Activated CD8-positive, alpha-beta T cell treated with anti-CD3 and anti-CD28 coated beads, Interleukin-2, amount 10 ng/mL, durations not matched to agents 7 days and 5 days (primary cell): ENCODE results near the gene ATP8B1. TPM values are rescaled to one million over a fixed set of nuclear protein-coding genes. Genes with fewer than 3 reads are reported as not detected.
"Not testable (repeated sequence)": the region's sequence is repeated elsewhere in the genome, so short reads cannot be mapped to it uniquely, and the experiment has no call there.

Experiments used
- ATAC-seq: fragments of 150-1000 bp; cut with Tn5 transposase; one replicate; pipeline ENCODE4 v1.10.0; 2021; ENCODE audit warnings: moderate library complexity
- CTCF ChIA-PET: fragments of 350-600 bp; sonication (Branson Sonifier 250); formaldehyde crosslinking; loops from one replicate; lab custom pipeline; 2021; ENCODE audit warnings: antibody characterized with exemption; lab: Charles Lee
- POLR2A ChIA-PET: fragments of 350-600 bp; sonication (Branson Sonifier 250); formaldehyde crosslinking; loops from one replicate; lab custom pipeline; 2021; ENCODE audit warnings: antibody characterized with exemption; lab: Charles Lee
- DNase-seq: peaks from one replicate; pipeline ENCODE4 v3.0.0-alpha.2; 2020
- H3K27ac Mint-ChIP-seq: one replicate; pipeline ENCODE4 v1.8.0; 2021; ENCODE audit warnings: mild to moderate bottlenecking, mixed read lengths
- H3K27me3 Mint-ChIP-seq: one replicate; pipeline ENCODE4 v1.8.0; 2021; ENCODE audit warnings: low read depth, mixed read lengths
- H3K36me3 Mint-ChIP-seq: one replicate; pipeline ENCODE4 v1.8.0; 2021; ENCODE audit warnings: low read depth, mixed read lengths
- H3K4me1 Mint-ChIP-seq: one replicate; pipeline ENCODE4 v1.8.0; 2021; ENCODE audit warnings: low read depth, mixed read lengths
- H3K4me3 Mint-ChIP-seq: one replicate; pipeline ENCODE4 v1.8.0; 2021; ENCODE audit warnings: mild to moderate bottlenecking, mixed read lengths
- H3K9me3 Mint-ChIP-seq: one replicate; pipeline ENCODE4 v1.8.0; 2022; ENCODE audit warnings: mixed read lengths; ENCODE audit not compliant: insufficient read depth
- total RNA-seq, 2 experiments: library from RNA; stranded (reverse); gene quantifications; one replicate each; pipeline ENCODE4 v1.2.3, GENCODE V29; 2021

ATP8B1 gene
- total RNA-seq, 2 experiments from 2014 or later: 0.16 TPM; not detected in 1

GRCh38 chr18:57836557-57836956, 33.4 kb upstream of the ATP8B1 start:
- CTCF ChIA-PET: no interaction called here
- H3K27ac Mint-ChIP-seq: no peak overlapping the region
- H3K4me3 Mint-ChIP-seq: no peak overlapping the region
- ATAC-seq (no peak), DNase-seq (no peak)
- H3K4me1 Mint-ChIP-seq: peaks cover 46% of the 10 kb centered on the region
- H3K36me3 Mint-ChIP-seq: peaks cover 14% of the 10 kb centered on the region
- no peaks in the 10 kb centered on the region for H3K27me3 Mint-ChIP-seq
- peaks cover 2% of the 10 kb centered on the region for H3K9me3 Mint-ChIP-seq
- POLR2A ChIA-PET: no interaction called here

GRCh38 chr18:57835904-57836303, 32.8 kb upstream of the ATP8B1 start:
- Mint-ChIP-seq H3K9me3 (peaks cover 5% of the 10 kb centered on the region), H3K4me1 (peaks cover 46% of the 10 kb centered on the region), H3K36me3 (peaks cover 17% of the 10 kb centered on the region), H3K27me3 (no peaks in the 10 kb centered on the region), H3K4me3 (no peak overlapping the region), H3K27ac (no peak overlapping the region)
- ChIA-PET POLR2A (no interaction called here), CTCF (no interaction called here)
- ATAC-seq: no peak
- no peak for DNase-seq

- Mint-ChIP-seq H3K27ac (no peak overlapping the region), H3K9me3 (peaks cover 5% of the 10 kb centered on the region), H3K4me3 (no peak overlapping the region), H3K4me1 (peaks cover 50% of the 10 kb centered on the region), H3K27me3 (no peaks in the 10 kb centered on the region), H3K36me3 (peaks cover 20% of the 10 kb centered on the region)
- ChIA-PET CTCF (interaction anchor here (0.7 kb wide), 1 partner anchor 1163 kb away, joined by 3 read pairs; no protein-coding TSS in a partner anchor), POLR2A (interaction anchor here (0.7 kb wide), 1 partner anchor 788 kb away, joined by 3 read pairs; no protein-coding TSS in a partner anchor)
- ATAC-seq (no peak), DNase-seq (no peak)
Measured at GRCh38 chr18:57834616-57835015, 31.5 kb upstream of the ATP8B1 start.

GRCh38 chr18:57833441-57834101, 30.5 kb upstream of the ATP8B1 start:
- H3K27ac Mint-ChIP-seq: peak overlapping the region; percentile 86
- peaks cover 20% of the 10 kb centered on the region for H3K36me3 Mint-ChIP-seq
- ATAC-seq: peak; percentile 53
- peaks cover 5% of the 10 kb centered on the region for H3K9me3 Mint-ChIP-seq
- no peaks in the 10 kb centered on the region for H3K27me3 Mint-ChIP-seq
- peak; percentile 43 for DNase-seq
- H3K4me1 Mint-ChIP-seq: peaks cover 46% of the 10 kb centered on the region
- peak overlapping the region; percentile 34 for H3K4me3 Mint-ChIP-seq
- CTCF ChIA-PET: no interaction called here
- POLR2A ChIA-PET: no interaction called here

- H3K9me3 Mint-ChIP-seq: peaks cover 5% of the 10 kb centered on the region
- POLR2A ChIA-PET: interaction anchor here (0.7 to 1.2 kb wide), 2 partner anchors 52 to 203 kb away, joined by 3 read pairs; no protein-coding TSS in a partner anchor
- peaks cover 37% of the 10 kb centered on the region for H3K4me1 Mint-ChIP-seq
- H3K4me3 Mint-ChIP-seq: no peak overlapping the region
- no peak for ATAC-seq
- H3K27me3 Mint-ChIP-seq: no peaks in the 10 kb centered on the region
- no peak for DNase-seq
- H3K27ac Mint-ChIP-seq: peak overlapping the region; percentile 86
- H3K36me3 Mint-ChIP-seq: peaks cover 20% of the 10 kb centered on the region
- CTCF ChIA-PET: no interaction called here
Measured at GRCh38 chr18:57832730-57833129, 29.6 kb upstream of the ATP8B1 start.

- DNase-seq (no peak), ATAC-seq (no peak)
- peak overlapping the region; percentile 40 for H3K27ac Mint-ChIP-seq
- peaks cover 20% of the 10 kb centered on the region for H3K36me3 Mint-ChIP-seq
- CTCF ChIA-PET: no interaction called here
- H3K27me3 Mint-ChIP-seq: no peaks in the 10 kb centered on the region
- H3K4me1 Mint-ChIP-seq: peaks cover 37% of the 10 kb centered on the region
- peaks cover 5% of the 10 kb centered on the region for H3K9me3 Mint-ChIP-seq
- POLR2A ChIA-PET: interaction anchor here (1.2 kb wide), 1 partner anchor 202 kb away, joined by 3 read pairs; no protein-coding TSS in a partner anchor
- peak overlapping the region; percentile 38 for H3K4me3 Mint-ChIP-seq
Measured at GRCh38 chr18:57831597-57832377, 28.7 kb upstream of the ATP8B1 start.

- Mint-ChIP-seq H3K9me3 (peaks cover 5% of the 10 kb centered on the region), H3K36me3 (peaks cover 14% of the 10 kb centered on the region), H3K4me3 (no peak overlapping the region), H3K27ac (no peak overlapping the region), H3K4me1 (peaks cover 21% of the 10 kb centered on the region), H3K27me3 (peaks cover 3% of the 10 kb centered on the region)
- no peak for DNase-seq
- ChIA-PET CTCF (no interaction called here), POLR2A (no interaction called here)
- ATAC-seq: no peak
Measured at GRCh38 chr18:57827646-57828045, 24.5 kb upstream of the ATP8B1 start.

- ATAC-seq (no peak), DNase-seq (no peak)
- no peak overlapping the region for H3K4me3 Mint-ChIP-seq
- POLR2A ChIA-PET: no interaction called here
- CTCF ChIA-PET: no interaction called here
- peaks cover 6% of the 10 kb centered on the region for H3K27me3 Mint-ChIP-seq
- H3K36me3 Mint-ChIP-seq: peaks cover 3% of the 10 kb centered on the region
- peaks cover 8% of the 10 kb centered on the region for H3K4me1 Mint-ChIP-seq
- H3K27ac Mint-ChIP-seq: no peak overlapping the region
- no peaks in the 10 kb centered on the region for H3K9me3 Mint-ChIP-seq
Measured at GRCh38 chr18:57826252-57826651, 23.1 kb upstream of the ATP8B1 start.

GRCh38 chr18:57820583-57820982, 17.5 kb upstream of the ATP8B1 start:
- ATAC-seq, H3K27me3 Mint-ChIP-seq, H3K36me3 Mint-ChIP-seq, H3K9me3 Mint-ChIP-seq, H3K4me1 Mint-ChIP-seq, POLR2A ChIA-PET, CTCF ChIA-PET, H3K27ac Mint-ChIP-seq, DNase-seq, H3K4me3 Mint-ChIP-seq: not testable (repeated sequence)

GRCh38 chr18:57819671-57820460, 16.8 kb upstream of the ATP8B1 start:
- ChIA-PET POLR2A (interaction anchor here (0.7 kb wide), 1 partner anchor 924 kb away, joined by 3 read pairs; no protein-coding TSS in a partner anchor), CTCF (no interaction called here)
- ATAC-seq: no peak
- DNase-seq: no peak
- Mint-ChIP-seq H3K4me3 (no peak overlapping the region), H3K9me3 (no peaks in the 10 kb centered on the region), H3K36me3 (no peaks in the 10 kb centered on the region), H3K4me1 (no peaks in the 10 kb centered on the region), H3K27ac (no peak overlapping the region), H3K27me3 (peaks cover 9% of the 10 kb centered on the region)

- CTCF ChIA-PET: no interaction called here
Measured at GRCh38 chr18:57819119-57819518, 16.0 kb upstream of the ATP8B1 start.

More at GRCh38 chr18:57819119-57819518, 16.0 kb upstream of the ATP8B1 start:
- DNase-seq (no peak), ATAC-seq (no peak)
- peaks cover 10% of the 10 kb centered on the region for H3K27me3 Mint-ChIP-seq
- no peak overlapping the region for H3K4me3 Mint-ChIP-seq
- POLR2A ChIA-PET: interaction anchor here (0.7 kb wide), 1 partner anchor 925 kb away, joined by 3 read pairs; no protein-coding TSS in a partner anchor
- H3K36me3 Mint-ChIP-seq: no peaks in the 10 kb centered on the region
- no peaks in the 10 kb centered on the region for H3K9me3 Mint-ChIP-seq
- H3K27ac Mint-ChIP-seq: no peak overlapping the region
- H3K4me1 Mint-ChIP-seq: no peaks in the 10 kb centered on the region
